Fibroblast of mammary gland (primary cell): ENCODE data around the gene EFNA1.

Experiments
- DNase-seq: peaks from one replicate; pipeline ENCODE4 v3.0.0-alpha.2; 2010; ENCODE audit warnings: low read depth
- H3K4me3 ChIP-seq: 2 replicates; pipeline ENCODE4 v1.5.1; 2011; ENCODE audit warnings: low read depth, mild to moderate bottlenecking, low read length, moderate library complexity; ENCODE audit not compliant: control insufficient read depth
- TF ChIP-seq, protein P1 (sequence below): conservative IDR thresholded peaks from 2 replicates; pipeline ENCODE4 v1.5.1; 2011; ENCODE audit warnings: low read depth, low read length, inconsistent platforms; ENCODE audit not compliant: control insufficient read depth, insufficient read depth

Gene EFNA1

DNA sequence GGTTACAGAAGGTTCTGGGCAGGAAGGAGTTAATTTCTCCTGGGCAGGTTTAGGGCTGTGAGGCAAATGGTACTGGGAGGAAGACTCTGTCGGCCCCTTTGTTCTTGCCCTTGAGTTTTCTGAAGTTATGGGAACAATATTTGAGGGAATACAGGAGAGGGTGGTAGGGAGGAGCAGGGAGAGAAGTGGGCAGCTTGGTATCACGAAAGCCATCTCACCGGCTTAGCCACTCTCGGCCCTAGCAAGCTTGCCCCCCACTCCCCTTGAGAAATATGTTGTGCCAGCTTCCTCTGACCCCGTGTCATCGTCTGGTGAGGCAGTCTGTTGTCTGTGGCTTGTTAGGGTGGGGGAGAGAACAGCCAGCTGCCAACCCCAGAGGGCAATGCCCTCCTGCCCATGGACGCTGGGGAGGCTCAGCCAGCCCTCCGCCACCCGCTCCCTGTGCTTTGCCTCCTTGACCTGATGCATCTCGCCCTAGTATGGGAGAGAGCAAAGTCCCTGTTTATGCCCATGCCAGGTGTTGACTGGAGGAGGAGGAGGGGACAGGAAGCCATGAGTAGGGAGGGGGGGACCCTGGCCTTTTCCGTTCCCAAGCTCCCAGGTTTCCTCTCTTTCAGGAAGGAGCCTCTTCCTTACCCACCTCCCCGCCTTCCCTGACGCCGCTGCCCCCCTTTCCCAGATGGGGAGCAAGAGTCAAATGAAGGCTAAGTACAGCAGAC lies 1.2 kb downstream of the EFNA1 start:
- H3K4me3 ChIP-seq = no peak overlapping the region
- no peak for DNase-seq
- TF ChIP-seq, protein P1, sequence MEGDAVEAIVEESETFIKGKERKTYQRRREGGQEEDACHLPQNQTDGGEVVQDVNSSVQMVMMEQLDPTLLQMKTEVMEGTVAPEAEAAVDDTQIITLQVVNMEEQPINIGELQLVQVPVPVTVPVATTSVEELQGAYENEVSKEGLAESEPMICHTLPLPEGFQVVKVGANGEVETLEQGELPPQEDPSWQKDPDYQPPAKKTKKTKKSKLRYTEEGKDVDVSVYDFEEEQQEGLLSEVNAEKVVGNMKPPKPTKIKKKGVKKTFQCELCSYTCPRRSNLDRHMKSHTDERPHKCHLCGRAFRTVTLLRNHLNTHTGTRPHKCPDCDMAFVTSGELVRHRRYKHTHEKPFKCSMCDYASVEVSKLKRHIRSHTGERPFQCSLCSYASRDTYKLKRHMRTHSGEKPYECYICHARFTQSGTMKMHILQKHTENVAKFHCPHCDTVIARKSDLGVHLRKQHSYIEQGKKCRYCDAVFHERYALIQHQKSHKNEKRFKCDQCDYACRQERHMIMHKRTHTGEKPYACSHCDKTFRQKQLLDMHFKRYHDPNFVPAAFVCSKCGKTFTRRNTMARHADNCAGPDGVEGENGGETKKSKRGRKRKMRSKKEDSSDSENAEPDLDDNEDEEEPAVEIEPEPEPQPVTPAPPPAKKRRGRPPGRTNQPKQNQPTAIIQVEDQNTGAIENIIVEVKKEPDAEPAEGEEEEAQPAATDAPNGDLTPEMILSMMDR = no peak

DNA sequence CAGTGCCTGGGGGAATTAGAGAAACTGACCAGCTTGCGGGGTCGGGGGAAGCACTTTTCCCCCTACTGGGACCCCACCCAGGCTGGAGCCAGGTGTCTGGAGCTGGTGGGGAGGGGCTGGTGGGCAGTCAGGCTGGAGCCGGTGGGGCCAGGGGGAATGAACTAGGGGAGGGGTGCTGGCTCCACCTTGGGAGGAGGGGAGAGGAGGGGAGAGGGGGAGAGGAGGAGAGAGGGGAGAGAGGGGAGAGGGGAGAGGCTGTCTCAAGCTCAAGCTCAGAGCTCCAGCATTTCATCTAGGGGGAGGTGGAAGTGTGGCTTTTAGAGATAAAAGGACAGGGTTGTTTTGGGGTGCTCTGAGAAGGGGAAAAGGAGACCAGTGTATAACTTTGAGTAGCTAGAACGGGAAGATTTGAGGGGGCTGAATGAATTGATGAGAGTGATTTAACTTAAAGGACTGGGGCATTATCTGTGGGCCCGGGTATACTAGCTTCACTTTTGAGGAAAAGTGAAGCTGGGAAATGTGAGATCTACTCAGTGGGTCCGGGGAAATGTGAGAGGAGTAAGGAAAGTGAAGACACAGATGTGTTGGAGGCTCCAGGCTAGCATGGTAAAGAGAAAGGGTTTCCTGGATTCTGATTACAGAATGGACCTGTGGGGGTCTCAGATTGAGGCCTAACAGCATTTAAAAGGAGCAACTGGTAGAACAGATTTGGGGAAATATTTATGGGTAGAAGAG lies 2.8 kb downstream of the EFNA1 start:
- no peak overlapping the region for H3K4me3 ChIP-seq
- DNase-seq = no peak
- TF ChIP-seq, protein P1 = no peak

DNA sequence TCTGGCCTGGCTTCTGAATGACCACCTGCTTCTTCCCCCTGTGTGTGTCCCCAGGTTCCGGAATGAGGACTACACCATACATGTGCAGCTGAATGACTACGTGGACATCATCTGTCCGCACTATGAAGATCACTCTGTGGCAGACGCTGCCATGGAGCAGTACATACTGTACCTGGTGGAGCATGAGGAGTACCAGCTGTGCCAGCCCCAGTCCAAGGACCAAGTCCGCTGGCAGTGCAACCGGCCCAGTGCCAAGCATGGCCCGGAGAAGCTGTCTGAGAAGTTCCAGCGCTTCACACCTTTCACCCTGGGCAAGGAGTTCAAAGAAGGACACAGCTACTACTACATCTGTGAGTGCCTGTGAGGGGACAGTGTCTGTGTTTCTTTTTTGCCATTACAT lies 3.6 kb downstream of the EFNA1 start:
- TF ChIP-seq, protein P1 = no peak
- DNase-seq = no peak
- H3K4me3 ChIP-seq = no peak overlapping the region

DNA sequence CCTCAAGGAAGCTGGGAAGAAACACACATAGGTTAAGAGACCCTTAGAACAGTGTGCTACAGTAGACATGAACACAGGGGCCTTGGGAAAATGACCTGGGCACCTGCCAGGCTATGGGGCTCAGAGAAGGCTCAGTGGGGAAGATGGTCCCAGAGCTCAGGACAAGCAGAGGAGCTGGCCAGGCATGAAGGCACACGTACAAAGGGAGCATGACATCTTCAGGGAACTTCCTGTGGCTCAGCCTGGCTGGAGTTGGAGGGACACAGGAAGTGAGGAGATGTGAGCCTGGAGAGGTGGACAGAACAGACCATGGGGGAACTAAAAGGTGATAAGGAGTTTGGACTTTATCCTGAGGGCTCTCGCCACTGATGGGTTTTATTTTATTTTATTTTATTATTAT lies 4.2 kb downstream of the EFNA1 start:
- TF ChIP-seq, protein P1 = no peak
- no peak overlapping the region for H3K4me3 ChIP-seq
- DNase-seq = no peak

- DNase-seq = no peak
- H3K4me3 ChIP-seq = no peak overlapping the region
- TF ChIP-seq, protein P1 = no peak
These were observed 6.2 kb downstream of the EFNA1 start for GRCh38 chr1:155133799-155134281.

DNA sequence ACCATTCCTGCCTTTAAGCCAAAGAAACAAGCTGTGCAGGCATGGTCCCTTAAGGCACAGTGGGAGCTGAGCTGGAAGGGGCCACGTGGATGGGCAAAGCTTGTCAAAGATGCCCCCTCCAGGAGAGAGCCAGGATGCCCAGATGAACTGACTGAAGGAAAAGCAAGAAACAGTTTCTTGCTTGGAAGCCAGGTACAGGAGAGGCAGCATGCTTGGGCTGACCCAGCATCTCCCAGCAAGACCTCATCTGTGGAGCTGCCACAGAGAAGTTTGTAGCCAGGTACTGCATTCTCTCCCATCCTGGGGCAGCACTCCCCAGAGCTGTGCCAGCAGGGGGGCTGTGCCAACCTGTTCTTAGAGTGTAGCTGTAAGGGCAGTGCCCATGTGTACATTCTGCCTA lies 6.6 kb downstream of the EFNA1 start:
- TF ChIP-seq, protein P1 = no peak
- no peak for DNase-seq
- H3K4me3 ChIP-seq = no peak overlapping the region
